Prostate gland (tissue), 2 donors: ENCODE results near the gene HIVEP2.

Experiments
- CTCF ChIP-seq, 4 experiments: fragments of 200-600 bp in 2 of 4; fragments of 450-650 bp in 2 of 4; sonication (generic) in 2 of 4; IDR thresholded peaks; 1 replicate in 3 of 4; 2 replicates in 1 of 4; pipeline ENCODE4 v1.5.1; 2016 to 2019; ENCODE audit warnings: antibody characterized with exemption in 4 of 4, mild to moderate bottlenecking in 2 of 4, moderate library complexity in 2 of 4
- POLR2A ChIP-seq: fragments of 450-650 bp; IDR thresholded peaks from one replicate; pipeline ENCODE4 v1.6.1; 2016; ENCODE audit warnings: antibody characterized with exemption, mild to moderate bottlenecking
- POLR2AphosphoS5 ChIP-seq: sonication (generic); formaldehyde crosslinking; IDR thresholded peaks from one replicate; pipeline ENCODE4 v1.6.1; 2017; ENCODE audit warnings: antibody characterized with exemption

- TF ChIP-seq POLR2A = no peak
- no peak for TF ChIP-seq CTCF (IDR thresholded peaks at IDR 0.05)
- no peak for TF ChIP-seq POLR2AphosphoS5
Observed at GRCh38 chr6:142763205-142763604, 181.8 kb downstream of the HIVEP2 start.
